Fibroblast of upper back skin (primary cell): ENCODE results near the gene ARPIN.
"Not testable (repeated sequence)": the region's sequence is repeated elsewhere in the genome, so short reads cannot be mapped to it uniquely, and the experiment has no call there.

Source experiments
- DNase-seq: peaks from one replicate; pipeline ENCODE4 v3.0.0-alpha.2; 2013

Gene ARPIN

DNA sequence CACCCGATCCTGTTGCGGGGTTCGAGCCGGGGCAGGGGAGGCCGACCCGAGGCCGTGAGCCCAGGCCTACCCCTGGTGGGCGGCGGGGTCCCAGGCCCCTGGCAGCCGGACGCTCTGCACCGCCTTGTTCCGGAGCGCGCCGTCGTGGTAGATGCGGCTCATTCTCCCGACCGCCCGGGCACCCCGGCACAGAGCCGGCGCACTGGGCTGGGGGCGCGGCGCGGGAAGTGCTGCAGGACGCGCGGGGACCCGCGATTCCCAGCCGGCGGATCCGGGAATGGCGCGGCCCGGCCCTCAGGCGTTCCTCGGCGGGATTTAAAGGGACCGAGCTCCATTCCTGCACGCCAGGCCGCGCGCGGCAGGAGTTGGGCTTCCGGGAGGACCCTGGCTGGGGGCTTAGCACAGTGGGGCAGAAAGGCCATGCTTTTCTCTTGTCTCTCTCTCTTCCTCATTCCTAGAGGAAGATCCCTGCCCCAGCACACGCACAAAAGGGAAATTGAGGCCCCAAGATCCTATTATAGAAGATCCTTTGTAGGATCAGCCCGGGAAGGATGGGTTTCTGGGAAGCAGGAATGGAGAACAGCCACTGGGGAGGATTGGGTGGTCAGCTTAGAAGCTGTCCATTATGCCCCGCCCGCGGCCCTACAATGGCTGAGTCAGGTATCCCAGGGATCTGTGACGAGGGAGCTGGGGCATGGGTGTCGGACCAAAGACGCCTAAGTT lies at the start of gene ARPIN:
Gene ARPIN, minus strand, starts transcription at position 279 of the 723 bp plus-strand sequence. Its CDS starts 117 bp downstream, at position 162.
- DNase-seq, result peak; percentile 47

DNA sequence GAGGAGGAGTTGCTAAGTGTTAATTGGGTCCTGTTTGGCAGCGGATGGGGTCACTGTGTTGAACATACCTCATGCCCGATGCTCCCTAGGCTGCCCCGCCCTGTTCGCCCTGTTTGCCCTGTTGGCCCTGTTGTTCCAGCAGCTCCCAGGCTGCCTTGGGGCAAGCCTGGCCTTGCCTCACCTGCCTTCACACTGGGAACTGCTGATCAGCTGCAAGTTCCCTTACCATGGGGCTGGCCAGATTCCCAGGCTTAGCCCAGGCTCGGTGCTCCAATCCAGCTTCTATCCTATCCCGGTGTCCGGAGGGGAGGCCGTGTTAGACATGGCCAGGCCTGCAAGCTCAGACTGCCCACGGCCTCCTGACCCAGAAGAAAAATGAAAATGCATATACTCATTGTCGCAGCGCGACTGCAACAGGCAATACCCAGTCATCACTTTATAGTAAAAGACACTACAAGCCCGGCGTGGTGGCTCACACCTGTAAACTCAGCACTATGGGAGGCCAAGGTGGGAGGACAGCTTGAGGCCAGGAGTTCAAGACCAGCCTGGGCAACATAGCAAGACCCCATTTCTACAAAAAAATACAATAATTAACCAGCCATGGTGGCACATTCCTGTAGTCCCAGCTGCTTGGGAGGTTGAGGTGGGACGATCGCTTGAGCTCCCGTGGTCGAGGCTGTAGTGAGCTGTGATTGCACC lies 45.5 kb upstream of the ARPIN start:
- no peak for DNase-seq

DNA sequence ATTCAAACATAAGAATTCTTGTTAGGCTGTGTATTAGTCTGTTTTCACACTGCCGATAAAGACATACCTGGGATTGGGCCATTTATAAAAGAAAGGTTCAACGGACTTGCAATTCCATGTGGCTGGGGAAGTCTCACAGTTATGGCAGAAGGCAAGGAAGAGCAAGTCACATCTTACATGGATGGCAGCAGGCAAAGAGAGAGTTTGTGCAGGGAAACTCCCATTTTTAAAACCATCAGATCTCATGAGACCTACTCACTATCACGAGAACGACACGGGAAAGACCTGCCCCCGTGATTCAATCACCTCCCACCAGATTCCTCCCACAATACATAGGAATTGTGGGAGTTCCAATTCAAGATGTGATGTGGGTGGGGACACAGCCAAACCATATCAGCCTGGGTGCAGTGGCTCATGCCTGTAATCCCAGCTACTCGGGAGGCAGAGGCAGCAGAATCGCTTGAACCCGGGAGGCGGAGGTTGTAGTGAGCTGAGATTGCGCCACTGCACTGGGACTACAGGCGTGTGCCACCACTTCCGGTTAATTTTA lies 42.8 kb upstream of the ARPIN start:
- not testable (repeated sequence) for DNase-seq

DNA sequence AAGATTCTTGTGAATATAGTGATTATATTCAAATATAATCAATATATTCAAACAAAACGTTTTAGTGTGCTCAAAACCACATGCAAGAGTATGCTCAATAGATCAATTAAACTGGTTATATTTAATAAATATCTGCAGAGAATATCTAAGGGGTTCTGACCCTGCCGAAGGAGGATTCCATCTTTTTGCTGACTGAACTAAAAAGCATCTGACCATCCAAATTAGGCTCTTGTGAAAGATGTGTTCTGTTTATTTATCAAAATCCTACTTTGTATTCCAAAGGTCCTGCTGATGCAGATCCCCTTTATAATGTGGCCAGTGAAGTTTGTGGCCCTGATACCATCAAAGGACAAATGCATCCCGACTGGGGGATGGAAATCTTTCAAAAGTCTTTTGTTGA lies 41.8 kb upstream of the ARPIN start:
- no peak for DNase-seq

DNA sequence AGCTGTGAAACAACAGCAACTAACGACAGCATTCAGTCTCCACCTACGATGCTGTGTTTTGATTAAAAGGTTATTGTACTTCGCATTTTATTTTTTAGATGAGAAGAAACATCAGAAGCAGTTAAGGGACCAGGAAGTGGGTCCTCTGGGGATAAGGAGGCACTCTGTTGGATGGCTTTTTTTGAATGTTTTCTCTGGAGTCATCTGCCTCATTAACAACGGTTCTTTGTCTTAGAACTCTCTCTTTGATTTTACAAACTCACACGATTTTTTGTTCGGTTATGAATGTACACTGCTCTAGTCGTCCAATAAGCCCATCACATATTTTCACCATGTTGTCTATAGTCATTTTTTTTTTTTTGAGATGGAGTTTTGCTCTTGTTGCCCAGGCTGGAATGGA lies 36.0 kb upstream of the ARPIN start:
- DNase-seq, result no peak

DNA sequence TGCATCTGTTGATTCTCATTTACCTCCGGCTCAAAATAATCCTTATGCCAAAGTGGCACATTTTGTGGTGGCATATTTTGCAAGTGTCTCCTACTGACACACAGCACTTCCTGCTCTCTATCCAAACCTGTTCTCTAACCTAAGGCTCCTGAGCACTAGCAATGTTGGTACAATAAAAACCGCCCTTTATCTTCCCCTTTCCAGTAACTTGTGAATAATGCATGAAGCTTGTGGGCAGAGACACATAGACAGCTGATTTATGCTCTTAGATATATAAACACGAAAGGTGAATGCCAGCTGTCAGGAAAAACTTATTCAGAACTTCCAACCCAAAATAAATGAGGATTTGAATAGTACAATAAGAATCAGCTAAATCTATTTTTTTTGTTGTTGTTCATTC lies 34.6 kb upstream of the ARPIN start:
- no peak for DNase-seq

DNA sequence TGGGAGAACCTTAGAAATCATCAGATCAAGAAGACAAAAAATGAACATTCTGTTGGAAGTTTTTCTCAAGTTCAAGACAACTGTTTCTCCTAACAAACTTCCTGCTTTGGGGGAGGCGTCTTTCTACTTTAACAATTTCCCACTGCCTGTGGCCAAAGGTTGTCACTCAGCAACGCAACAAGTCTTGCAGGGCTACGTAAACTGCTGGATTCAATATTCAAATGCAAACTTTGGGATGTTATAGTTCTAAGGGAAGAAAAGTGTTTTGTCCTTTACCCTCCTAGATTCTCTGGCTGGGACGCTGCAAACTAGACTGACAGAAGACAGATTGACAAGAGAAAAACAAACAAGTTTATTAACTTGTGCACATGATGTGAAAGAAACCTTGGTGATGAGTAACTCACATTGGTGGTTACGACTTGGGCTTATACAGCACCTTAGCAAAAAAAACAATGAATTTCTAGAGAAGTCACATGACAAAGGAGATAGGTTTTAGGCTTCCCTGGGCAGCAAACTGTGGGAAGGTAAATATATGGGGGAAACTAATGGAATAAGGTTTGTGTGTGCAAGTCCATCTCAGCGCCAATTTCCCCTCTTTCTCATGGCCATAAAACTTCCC lies 34.0 kb upstream of the ARPIN start:
- no peak for DNase-seq

DNA sequence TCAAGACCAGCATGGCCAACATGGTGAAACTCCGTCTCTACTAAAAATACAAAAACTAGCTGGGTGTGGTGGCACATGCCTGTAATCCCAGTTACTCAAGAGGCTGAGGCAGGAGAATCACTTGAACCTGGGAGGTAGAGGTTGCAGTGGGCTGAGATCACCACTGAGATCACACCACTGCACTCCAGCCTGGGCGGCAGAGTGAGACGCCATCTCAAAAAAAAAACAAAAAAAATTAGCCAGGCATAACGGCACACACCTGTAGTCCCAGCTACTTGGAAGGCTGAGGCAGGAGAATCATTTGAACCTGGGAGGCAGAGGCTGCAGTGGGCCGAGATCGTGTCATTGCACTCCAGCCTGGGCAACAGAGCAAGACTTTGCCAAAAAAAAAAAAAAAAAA lies 31.0 kb upstream of the ARPIN start:
- DNase-seq, result not testable (repeated sequence)

DNA sequence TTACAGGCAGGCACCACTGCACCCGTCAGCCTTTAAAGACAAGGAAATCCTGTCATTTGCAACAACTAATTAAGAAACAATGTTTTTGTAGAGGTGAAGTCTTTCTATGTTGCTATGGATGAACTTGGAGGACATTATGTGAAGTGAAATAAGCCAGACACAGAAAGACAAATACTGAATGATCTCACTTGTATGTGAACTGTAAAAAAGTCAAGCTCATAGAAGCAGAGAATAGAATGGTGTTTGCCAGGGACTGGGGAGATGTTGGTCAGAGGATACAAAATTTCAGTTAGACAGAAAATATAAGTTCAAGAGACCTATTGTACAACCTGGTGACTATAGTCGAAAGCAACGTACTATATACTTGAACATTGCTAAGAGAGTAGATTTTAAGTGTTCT lies 27.2 kb upstream of the ARPIN start:
- no peak for DNase-seq

DNA sequence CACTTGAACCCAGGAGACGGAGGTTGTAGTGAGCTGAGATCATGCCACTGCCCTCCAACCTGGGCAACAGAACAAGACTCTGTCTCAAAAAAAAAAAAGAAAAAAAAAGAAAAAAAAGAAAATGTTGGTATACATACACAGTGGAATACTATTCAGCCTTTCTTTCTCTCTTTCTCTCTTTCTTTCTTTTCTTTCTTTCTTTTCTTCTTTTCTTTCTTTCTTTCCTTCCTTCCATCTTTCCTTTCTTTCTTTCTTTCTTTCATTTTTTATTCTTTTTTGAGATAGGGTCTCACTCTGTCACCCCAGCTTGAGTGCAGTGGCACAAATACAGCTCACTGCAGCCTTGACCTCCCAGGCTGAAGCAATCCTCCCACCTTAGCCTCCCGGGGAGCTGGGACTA lies 26.6 kb upstream of the ARPIN start:
- not testable (repeated sequence) for DNase-seq

DNA sequence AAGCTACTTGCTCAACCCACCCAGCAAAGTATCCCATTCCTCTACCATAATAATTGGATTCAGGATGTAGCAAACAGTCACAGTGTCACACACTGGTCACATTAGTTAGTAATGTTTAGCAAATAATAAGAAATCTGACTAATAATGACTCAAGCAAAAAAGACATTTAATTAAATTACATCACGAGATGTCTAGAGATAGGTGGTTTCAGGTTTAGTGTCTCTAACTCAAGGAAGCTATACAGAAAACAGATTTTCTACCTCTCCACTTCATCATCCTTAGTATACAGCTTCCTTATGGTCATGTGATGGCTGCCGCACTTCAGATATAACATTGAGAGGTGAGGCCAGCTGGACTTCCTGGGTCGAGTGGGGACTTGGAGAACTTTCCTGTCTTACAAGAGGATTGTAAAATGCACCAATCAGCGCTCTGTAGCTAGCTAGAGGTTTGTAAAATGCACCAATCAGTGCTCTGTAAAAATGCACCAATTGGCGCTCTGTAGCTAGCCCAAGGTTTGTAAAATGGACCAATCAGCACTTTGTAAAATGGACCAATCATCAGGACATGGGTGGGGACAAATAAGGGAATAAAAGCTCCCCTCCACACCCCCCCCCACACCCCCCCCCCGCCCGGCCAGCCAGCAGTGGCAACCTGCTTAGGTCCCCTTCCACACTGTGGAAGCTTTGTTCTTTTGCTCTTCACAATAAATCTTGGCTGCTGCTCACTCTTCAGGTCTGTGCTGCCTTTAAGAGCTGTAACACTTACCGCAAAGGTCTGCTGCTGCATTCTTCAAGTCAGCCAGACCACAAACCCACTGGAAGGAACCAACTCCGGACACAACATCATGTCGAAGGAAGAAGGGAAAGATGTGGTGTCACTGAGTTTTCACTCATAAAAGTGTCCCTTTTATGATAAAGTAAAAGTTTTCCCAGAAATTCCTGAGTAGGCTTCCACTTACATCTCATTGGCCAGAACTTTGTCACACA lies 24.9 kb upstream of the ARPIN start:
- DNase-seq, result no peak

DNA sequence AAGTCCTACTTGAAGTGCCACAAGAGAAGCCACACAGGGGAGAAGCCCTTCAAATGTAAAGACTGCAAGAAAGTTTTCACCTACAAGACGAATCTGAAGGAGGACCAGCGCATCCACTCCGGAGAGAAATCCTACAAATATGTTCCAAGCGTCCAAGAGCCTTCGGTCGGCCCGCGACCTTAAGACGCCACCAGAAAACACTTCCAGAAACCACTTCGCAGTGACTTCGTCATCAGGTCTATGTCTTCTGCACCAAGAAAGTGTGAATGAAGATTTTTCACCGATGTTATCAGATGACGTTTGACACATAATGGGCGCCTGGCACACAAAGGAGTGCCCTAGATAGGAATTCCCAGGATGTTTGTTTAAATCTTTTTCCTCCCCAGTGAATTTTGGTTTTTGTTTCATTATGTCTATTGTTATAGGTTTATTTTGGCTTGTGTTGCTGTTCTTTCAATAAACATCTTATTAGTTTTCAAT lies 24.1 kb upstream of the ARPIN start:
- DNase-seq, result no peak

DNA sequence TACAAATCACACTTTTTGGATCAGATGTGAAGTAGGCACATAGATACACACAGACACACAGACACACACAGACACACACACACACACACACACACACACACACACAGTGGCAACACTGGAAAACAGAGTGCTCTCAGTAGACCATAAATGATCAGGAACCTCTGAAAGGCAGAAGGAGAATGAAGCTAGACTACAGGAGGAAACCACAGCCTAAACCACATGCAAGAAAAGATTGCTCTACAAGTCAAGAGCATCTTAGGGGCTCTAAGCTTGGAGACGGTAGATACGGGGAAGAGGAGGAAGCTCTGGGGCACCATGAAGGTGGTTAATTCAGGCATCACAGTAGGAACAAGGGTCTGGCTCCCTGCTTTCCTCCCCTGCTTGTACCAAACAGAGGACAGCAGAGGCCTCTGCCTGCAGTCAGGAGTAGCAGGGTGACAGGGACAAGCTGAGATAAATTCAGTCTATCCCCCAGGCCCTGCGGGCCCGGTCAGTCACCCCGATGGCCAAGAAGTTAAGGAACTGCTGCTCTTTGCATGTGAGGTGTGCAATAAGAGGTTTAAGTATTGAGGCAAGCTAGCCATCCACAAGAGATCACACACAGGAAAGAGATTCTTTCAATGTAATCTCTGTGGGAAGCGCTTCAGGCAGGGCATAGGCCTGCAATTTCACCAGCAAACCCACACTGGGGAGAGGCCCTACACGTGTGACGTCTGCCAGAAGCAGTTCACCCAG lies 23.5 kb upstream of the ARPIN start:
- no peak for DNase-seq

DNA sequence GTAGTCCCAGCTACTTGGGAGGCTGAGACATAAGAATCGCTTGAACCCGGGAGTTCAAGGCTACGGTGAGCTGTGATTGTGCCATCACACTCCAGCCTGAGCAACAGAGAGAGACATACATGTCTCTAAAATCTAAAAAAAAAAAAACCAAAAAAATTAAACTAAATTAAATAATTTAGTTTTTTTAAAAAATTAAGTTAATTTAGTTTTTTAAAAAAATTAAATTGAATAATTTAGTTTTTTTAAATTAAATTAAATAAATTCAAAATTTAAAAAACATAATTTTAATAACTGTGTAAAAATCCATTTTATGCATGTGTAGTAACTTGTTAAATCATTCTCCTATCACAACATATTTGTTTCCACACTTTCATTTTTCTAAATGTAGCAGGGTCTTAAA lies 20.1 kb upstream of the ARPIN start:
- DNase-seq, result no peak

DNA sequence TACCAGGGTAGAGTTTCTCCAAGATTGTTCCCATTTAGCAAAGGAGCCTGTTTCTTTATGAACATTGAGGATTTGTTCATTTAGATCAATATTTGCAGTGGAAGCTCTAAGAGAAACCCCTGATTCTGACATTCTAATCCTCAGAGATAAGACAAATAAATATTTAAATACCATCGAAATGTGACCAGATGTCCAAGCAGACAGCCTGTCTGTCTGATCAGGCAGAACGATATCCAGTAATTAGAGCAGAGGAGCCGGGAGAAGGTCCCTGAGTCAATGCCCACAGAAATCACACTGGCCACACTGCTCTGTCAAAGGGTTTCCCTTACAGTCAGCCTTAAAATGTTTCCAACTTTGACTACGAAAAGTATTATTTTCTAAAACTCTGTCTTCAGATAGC lies 15.7 kb upstream of the ARPIN start:
- DNase-seq, result no peak

DNA sequence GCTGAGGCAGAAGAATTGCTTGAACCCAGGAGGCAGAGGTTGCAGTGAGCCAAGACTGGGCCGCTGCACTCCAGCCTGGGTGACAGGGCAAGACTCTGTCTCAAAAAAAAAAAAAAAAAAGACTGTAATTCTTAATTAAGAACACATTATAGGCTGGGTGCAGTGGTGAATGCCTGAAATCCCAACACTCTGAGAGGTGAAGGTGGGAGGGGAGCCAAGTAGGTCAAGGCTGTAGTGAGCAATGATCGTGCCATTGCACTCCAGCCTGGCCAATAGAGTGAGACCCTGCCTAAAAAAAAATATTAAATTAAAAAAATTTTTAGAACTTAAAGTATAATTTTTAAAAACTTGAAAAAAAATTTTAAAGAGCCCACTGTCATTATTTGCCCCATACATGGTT lies 13.4 kb upstream of the ARPIN start:
- peak; percentile 50 for DNase-seq

DNA sequence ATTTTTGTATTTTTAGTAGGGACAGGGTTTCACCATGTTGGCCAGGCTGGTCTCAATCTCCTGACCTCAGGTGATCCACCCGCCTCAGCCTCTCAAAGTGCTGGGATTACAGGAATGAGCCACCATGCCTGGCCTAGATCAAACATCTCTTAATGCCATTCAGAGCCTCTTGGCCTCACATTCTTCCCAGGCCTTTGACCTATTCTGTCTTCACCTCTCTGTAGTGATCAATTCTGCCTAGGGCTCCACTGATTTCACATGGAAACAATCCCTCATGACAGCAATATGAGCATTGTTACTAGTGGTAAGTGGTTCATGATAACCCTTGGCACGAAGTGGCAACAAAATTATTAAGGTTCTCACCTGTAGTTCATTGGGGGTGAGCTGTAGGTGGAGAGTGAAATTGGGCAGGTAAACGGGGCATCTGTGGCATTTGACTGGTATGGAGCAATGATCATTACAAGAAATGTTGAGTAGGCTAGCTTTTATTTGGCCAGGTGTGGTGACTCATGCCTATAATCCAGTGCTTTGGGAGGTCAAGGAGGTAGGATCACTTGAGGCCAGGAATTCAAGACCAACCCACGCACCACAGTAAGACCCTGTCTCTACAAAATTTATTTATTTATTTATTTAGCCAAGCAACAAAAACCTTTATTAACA lies 4.8 kb upstream of the ARPIN start:
- DNase-seq, result no peak

DNA sequence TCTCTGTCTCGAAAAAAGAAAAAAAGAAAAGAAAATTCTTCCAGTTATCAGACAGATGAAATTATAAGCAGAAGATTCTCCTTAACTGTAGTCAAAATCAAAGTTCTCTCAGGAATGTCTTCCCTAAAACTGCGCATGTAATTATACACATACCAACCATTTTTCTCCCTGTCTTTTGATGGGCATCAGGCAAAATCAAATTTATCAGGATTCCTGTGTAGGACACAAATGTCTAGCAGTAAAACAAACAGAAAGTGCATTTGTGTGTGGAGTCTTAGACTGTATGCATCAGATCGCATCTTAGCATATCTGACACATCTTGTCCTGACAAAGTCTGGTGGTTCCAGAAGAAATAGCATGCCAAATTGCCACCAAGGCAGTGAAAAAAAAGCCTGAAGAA lies 3.9 kb upstream of the ARPIN start:
- DNase-seq, result no peak

DNA sequence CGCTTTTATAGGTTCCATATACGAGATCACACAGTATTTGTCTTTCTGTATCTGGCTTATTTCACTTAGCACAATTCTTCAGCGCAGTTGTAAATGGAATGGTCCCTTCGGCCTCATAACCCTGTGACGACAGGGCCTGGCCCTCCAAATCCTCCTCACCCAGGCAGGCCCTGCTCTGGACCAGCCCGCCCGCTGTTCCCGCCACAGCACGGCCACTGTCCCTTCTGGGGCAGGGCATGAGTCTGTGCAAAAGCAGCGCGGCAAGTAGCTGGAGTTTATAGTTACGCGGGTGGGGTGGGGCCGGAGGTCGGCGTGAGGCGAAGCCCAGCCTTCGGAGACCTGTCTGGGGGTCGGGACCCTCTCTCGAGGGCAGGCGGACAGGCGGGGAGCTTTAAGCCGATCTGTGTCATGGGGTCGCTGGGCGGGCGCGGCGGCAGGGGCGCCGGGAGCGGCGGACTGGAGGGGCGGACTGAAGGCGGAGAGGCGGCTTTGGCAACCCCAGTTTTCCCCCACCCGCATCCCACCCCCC lies 543 bp downstream of the ARPIN start:
- no peak for DNase-seq

DNA sequence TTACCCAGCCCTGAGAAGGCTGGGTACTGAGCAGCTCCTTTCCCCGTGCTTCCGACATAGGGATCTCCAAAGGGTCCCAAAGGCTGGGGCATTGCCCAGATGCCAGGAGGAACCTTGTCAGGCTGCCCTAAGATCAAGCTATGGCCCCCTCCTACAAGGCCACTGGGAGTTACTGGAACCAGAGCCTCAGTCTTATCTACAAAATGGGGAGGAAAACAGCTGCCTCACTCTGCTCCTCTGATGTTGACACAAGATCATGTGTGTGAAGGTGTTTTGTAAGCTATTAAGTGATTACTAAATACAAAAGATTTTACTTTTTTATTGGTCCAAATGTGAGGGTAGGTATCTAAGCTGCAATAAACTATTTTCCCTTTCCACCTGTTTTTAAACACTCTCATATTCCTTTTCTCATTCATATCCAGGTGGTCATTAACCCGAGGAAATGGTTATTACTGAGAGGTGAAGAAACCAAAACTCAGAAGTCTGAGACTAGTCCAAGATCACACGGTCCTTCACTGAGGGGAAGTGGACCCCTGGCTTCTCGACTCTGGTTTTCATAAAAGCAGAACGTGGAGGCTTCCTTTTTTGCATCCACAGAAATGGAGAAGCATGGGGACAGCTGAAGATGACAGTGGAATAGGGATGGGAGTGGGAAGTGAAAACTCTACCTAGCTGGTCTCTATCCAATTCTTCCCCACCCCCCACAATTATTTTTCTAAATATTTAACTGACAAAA lies 1.7 kb downstream of the ARPIN start:
- DNase-seq, result no peak
